ENCODE results near the gene RUBCNL. TPM values are rescaled to one million over a fixed set of nuclear protein-coding genes. Genes with fewer than 3 reads are reported as not detected.

Gene RUBCNL
- total RNA-seq, 1 experiment from 2014 or later: 1.4 TPM

DNA sequence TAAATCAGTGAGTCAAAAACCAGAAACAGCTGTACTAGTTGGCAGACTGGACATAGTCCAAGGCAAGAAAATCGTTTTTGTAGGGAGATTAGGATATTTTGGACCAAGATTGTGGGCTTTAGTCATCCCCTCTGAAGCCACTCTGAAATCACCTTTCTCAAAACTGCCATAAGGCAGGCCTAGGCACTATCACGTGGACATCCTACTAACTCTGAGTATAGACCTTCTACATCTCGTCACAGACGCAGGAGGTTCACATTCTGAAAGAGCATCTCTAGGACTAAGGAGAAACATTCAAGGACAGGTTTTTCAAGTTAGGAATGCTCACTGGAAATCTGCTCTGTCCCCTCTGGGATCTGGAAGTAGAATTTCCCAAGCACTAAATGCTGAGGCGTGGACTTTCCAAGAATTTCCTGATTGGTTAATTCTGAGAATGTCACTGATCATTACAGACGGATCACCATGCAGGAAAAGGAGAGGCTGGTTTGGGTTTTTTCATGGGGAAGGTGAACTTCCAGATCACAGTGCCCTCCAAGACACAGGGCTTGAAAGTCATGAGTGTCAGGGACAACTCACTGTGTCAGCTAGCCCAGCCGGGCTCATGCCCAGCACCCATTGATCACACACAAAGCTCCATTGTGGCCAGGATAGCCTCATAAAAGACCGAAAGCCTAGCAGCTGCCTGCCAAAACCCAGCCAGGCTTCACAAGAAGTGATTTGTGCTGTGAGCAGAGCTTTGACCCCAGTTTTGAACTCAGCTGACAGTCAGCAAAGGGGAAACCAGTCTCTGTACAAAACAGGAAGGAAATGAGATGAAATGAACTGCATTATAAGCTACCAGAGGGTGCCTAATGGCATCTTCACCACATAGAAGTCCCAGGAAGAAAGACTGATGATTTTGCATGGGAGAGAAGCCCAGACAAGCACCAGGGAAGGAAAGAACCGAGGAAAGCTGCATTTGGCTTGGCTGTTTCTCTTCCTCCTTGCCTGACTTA, 2.7 kb upstream of the RUBCNL start:
- Histone ChIP-seq H2AK5ac (ENCODE audit: insufficient read length, low read length) (no peak overlapping the region), H3K4me1 (ENCODE audit: insufficient read depth, low read length) (peaks cover 9% of the 10 kb centered on the region), H2BK20ac (ENCODE audit: low read depth, low read length, poor library complexity, severe bottlenecking) (no peak overlapping the region), H3K27ac (ENCODE audit: insufficient read length, low read depth, low read length) (no peak overlapping the region), H3K14ac (ENCODE audit: insufficient read depth, low read length) (no peak overlapping the region), H3K9me3 (ENCODE audit: control insufficient read depth, low read depth, low read length) (no peaks in the 10 kb centered on the region), H2BK120ac (ENCODE audit: low read depth, low read length, poor library complexity, severe bottlenecking) (no peak overlapping the region), H4K91ac (ENCODE audit: insufficient read length, low read depth, low read length) (no peak overlapping the region), H4K8ac (replicated peaks; ENCODE audit: insufficient read length, low read depth, low read length) (no peak overlapping the region), H3K4me2 (ENCODE audit: insufficient read depth, insufficient read length, low read length) (no peak overlapping the region), H3K9ac (ENCODE audit: extremely low read depth, insufficient read length, low read length) (no peak overlapping the region), H3K27me3 (ENCODE audit: insufficient read depth, low read length) (peaks cover 10% of the 10 kb centered on the region; the same call in 1 of the 2 replicates), H3K18ac (ENCODE audit: insufficient read length, low read depth, low read length) (no peak overlapping the region), H2BK15ac (ENCODE audit: low read depth, low read length) (no peak overlapping the region), H3K23me2 (ENCODE audit: insufficient read length, low read depth, low read length, poor library complexity, severe bottlenecking) (peaks cover 18% of the 10 kb centered on the region), H3K56ac (ENCODE audit: insufficient read length, low read depth, low read length) (no peak overlapping the region), H3K23ac (ENCODE audit: insufficient read length, low read depth, low read length) (no peak overlapping the region), H4K5ac (ENCODE audit: insufficient read length, low read depth, low read length) (no peak overlapping the region), H3K4ac (ENCODE audit: low read depth, low read length) (no peak overlapping the region), H2AFZ (ENCODE audit: low read length) (peak overlapping the region; percentile 59), H4K20me1 (ENCODE audit: control insufficient read depth, insufficient read depth, insufficient read length) (no peaks in the 10 kb centered on the region), H2BK12ac (ENCODE audit: insufficient read length, low read depth, low read length) (peak overlapping the region; percentile 55), H3T11ph (ENCODE audit: low read length) (no peak overlapping the region), H3K79me1 (ENCODE audit: insufficient read depth, low read depth, low read length, poor library complexity, severe bottlenecking) (no peaks in the 10 kb centered on the region), H3K79me2 (ENCODE audit: insufficient read depth, low read length) (no peaks in the 10 kb centered on the region), H2BK5ac (ENCODE audit: insufficient read length, low read length) (no peak overlapping the region)
- no peak for DNase-seq
- WGBS (ENCODE audit: extremely low coverage, insufficient read length, low lambda C conversion rate): no CpG with 5 or more reads among the region's 9 CpGs
- Mint-ChIP-seq H3K4me3 (no peak overlapping the region), H3K36me3 (ENCODE audit: insufficient read depth in 1 of 3, low read depth in 3 of 3) (no peaks in the 10 kb centered on the region), H3K4me1 (peaks cover 17 to 18% of the 10 kb centered on the region in 2 experiments), H3K27me3 (ENCODE audit: low read depth) (peaks cover 59% of the 10 kb centered on the region), H3K9me3 (no peaks in the 10 kb centered on the region), H3K27ac (no peak overlapping the region)
- TF ChIP-seq, protein P1, sequence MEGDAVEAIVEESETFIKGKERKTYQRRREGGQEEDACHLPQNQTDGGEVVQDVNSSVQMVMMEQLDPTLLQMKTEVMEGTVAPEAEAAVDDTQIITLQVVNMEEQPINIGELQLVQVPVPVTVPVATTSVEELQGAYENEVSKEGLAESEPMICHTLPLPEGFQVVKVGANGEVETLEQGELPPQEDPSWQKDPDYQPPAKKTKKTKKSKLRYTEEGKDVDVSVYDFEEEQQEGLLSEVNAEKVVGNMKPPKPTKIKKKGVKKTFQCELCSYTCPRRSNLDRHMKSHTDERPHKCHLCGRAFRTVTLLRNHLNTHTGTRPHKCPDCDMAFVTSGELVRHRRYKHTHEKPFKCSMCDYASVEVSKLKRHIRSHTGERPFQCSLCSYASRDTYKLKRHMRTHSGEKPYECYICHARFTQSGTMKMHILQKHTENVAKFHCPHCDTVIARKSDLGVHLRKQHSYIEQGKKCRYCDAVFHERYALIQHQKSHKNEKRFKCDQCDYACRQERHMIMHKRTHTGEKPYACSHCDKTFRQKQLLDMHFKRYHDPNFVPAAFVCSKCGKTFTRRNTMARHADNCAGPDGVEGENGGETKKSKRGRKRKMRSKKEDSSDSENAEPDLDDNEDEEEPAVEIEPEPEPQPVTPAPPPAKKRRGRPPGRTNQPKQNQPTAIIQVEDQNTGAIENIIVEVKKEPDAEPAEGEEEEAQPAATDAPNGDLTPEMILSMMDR (conservative IDR thresholded peaks at IDR 0.05): no peak
